Measurements from ENCODE around the gene PGC. TPM values are rescaled to one million over a fixed set of nuclear protein-coding genes. Genes with fewer than 3 reads are reported as not detected.

PGC gene
- total and polyA plus RNA-seq, 9 of the 15 experiments (the other 6 are each of a cell fraction or from before 2014, with no cell fraction given), result 0.17 to 0.40 TPM; not detected in 7

DNA sequence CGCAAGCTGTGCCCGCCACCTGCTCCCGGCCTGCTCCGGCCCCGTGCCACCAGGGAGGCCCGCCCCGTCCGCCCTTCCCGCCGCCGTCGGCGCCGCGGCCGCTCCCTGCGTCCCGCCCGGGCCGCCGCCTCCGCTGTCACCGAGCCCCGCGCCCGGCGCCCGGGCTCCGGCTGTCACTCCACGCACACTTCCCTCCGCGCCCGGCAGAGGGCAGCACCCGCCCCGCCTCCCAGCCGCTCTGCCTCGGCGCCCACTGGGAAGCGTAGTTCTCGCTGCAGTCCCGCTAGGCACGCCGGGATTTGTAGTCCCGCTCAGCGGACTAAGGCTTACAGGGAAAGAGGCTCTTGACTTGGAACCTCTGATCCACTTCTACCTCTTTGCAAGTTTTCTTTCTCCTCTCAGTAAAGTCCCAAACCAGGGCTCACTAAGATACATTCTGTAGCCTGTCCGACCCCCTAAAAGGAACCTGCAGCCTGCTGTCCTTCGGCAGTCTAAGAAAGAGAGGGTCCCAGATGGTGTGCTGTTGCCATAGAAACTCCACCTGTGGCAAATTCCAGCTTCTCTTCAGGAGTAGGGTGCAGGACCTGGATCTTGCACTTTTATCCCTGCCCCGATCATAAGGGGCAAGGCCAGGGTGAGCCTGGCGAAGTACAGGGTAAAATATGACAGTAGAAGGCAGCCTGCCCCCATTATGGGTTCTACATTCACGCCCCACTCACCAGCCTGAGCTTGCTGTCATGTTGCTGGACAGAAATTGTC is 11.6 kb downstream of the PGC start, which contains the start of gene TFEB:
TSS of gene TFEB (minus strand) at position 182 of the 759 bp plus-strand sequence. CDS start 44,395 bp downstream, outside the sequence.
- H3K27ac ChIP-seq (ENCODE audit: extremely low read depth, low read depth, low read length), result no peak within 1 kb of the TSS
- H3K36me3 ChIP-seq (ENCODE audit: control insufficient read depth, insufficient read depth, low read length), result no peaks in the 10 kb centered on the region
- DNase-seq (ENCODE audit: extremely low read depth in 1 of 4, low spot score in 3 of 4) (peak; percentile 95 to 98 (median 97)), ATAC-seq (peak; percentile 89), FAIRE-seq (peak; percentile 97)
- H2AFZ ChIP-seq (ENCODE audit: low read depth, low read length), result peak within 1 kb of the TSS; percentile 90
- peaks cover 3% of the 10 kb centered on the region for H4K20me1 ChIP-seq (replicated peaks; ENCODE audit: control insufficient read depth, insufficient read depth, low read length)
- 4% methylated on average over 39 of the region's 50 CpGs for WGBS (ENCODE audit: insufficient coverage, low coverage, missing lambda C conversion rate)
- peaks cover 5 to 29% of the 10 kb centered on the region in 2 experiments for H3K4me1 ChIP-seq (replicated peaks in 1 of 2; ENCODE audit: control insufficient read depth in 2 of 2, insufficient read depth in 2 of 2, low read length in 2 of 2)
- peak within 1 kb of the TSS; percentile 63 for H3K4me3 ChIP-seq
- in situ Hi-C loops (cut with MboI), result loop anchor here (5.0 kb wide), 1 partner anchor 37 kb away; no protein-coding TSS in a partner anchor
- H3K9ac ChIP-seq (ENCODE audit: insufficient read depth in 1 of 2, low read depth in 2 of 2, low read length in 2 of 2), result peak within 1 kb of the TSS; percentile 50 to 92; a peak in 3 of 4 replicates
- H3K27me3 ChIP-seq (ENCODE audit: control insufficient read depth in 2 of 2, insufficient read depth in 2 of 2, low read length in 2 of 2), result peaks cover 10 to 33% of the 10 kb centered on the region in 2 experiments; a peak in 3 of 5 replicates
- H3K9me1 ChIP-seq (ENCODE audit: control insufficient read depth, insufficient read depth, low read length), result no peaks in the 10 kb centered on the region
- no TSS peak for BruUV-seq (replicated peaks)
- intact Hi-C loops (cut with micrococcal nuclease), result loop anchor here (1.0 to 2.0 kb wide), 2 partner anchors 31 to 41 kb away; no protein-coding TSS in a partner anchor
- POLR2A ChIA-PET, result interaction anchor here (0.6 kb wide), 1 partner anchor 1466 kb away, joined by 3 read pairs; no protein-coding TSS in a partner anchor
- H3K4me2 ChIP-seq (ENCODE audit: insufficient read depth, low read length), result peak within 1 kb of the TSS; percentile 85
- H3K9me3 ChIP-seq (replicated peaks; ENCODE audit: control insufficient read depth, insufficient read depth, low read depth, low read length), result no peaks in the 10 kb centered on the region
- CTCF ChIA-PET (ENCODE audit: low intra/inter-chr PET ratio), result interaction anchor here (0.8 to 2.6 kb wide), 4 partner anchors 40 to 308 kb away, joined by 3 to 19 read pairs (median 8); partner anchors contain the start of gene FRS3
- H3K79me2 ChIP-seq (ENCODE audit: control insufficient read depth, insufficient read depth, low read length), result no peaks in the 10 kb centered on the region
- TF ChIP-seq HCFC1 (IDR thresholded peaks at IDR 0.05; ENCODE audit: low read depth, low read length) (peak; percentile 100), SMARCA5 (IDR thresholded peaks at IDR 0.05) (no peak), FOXK2 (conservative IDR thresholded peaks at IDR 0.05 in 1 of 2, IDR thresholded peaks at IDR 0.05 in 1 of 2; ENCODE audit: low read depth in 2 of 2) (no peak), ESRRA (IDR thresholded peaks at IDR 0.05; ENCODE audit: borderline replicate concordance, low read depth) (no peak; the same call in 1 of the 2 replicates), RNF2 (IDR thresholded peaks at IDR 0.05) (peak; percentile 67), ZNF77 (CRISPR knock-in tag; IDR thresholded peaks at IDR 0.05) (no peak), HOMEZ (CRISPR knock-in tag; IDR thresholded peaks at IDR 0.05) (no peak), ZNF431 (CRISPR knock-in tag; IDR thresholded peaks at IDR 0.05) (no peak), MTA2 (IDR thresholded peaks at IDR 0.05; ENCODE audit: low read depth) (no peak), KDM4B (IDR thresholded peaks at IDR 0.05; ENCODE audit: borderline replicate concordance in 2 of 2, low read depth in 1 of 2) (no peak), HEY1 (CRISPR knock-in tag; IDR thresholded peaks at IDR 0.05; ENCODE audit: borderline replicate concordance) (no peak), NFYB (IDR thresholded peaks at IDR 0.05; ENCODE audit: extremely low read depth, insufficient read length) (no peak), NR3C1 (CRISPR knock-in tag; IDR thresholded peaks at IDR 0.05) (no peak), ZNF277 (CRISPR knock-in tag; IDR thresholded peaks at IDR 0.05; ENCODE audit: borderline replicate concordance) (no peak), FOXK1 (CRISPR knock-in tag; IDR thresholded peaks at IDR 0.05; ENCODE audit: borderline replicate concordance) (peak; percentile 45; the same call in 1 of the 2 replicates), JUN (IDR thresholded peaks at IDR 0.05; ENCODE audit: borderline replicate concordance, low read depth, low read length) (0 out of 2 replicates have a peak, but pooled peaks have one; percentile 32), JUN (CRISPR knock-in tag; IDR thresholded peaks at IDR 0.05; ENCODE audit: borderline replicate concordance) (no peak), TAF9B (IDR thresholded peaks at IDR 0.05; ENCODE audit: partially characterized antibody) (no peak)
- TF ChIP-seq, protein P1, sequence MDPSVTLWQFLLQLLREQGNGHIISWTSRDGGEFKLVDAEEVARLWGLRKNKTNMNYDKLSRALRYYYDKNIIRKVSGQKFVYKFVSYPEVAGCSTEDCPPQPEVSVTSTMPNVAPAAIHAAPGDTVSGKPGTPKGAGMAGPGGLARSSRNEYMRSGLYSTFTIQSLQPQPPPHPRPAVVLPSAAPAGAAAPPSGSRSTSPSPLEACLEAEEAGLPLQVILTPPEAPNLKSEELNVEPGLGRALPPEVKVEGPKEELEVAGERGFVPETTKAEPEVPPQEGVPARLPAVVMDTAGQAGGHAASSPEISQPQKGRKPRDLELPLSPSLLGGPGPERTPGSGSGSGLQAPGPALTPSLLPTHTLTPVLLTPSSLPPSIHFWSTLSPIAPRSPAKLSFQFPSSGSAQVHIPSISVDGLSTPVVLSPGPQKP (CRISPR knock-in tag; IDR thresholded peaks at IDR 0.05), result no peak
